ENCODE data around the gene ZNF837.
"Not testable (repeated sequence)": the region's sequence is repeated elsewhere in the genome, so short reads cannot be mapped to it uniquely, and the experiment has no call there.

Gene ZNF837

DNA sequence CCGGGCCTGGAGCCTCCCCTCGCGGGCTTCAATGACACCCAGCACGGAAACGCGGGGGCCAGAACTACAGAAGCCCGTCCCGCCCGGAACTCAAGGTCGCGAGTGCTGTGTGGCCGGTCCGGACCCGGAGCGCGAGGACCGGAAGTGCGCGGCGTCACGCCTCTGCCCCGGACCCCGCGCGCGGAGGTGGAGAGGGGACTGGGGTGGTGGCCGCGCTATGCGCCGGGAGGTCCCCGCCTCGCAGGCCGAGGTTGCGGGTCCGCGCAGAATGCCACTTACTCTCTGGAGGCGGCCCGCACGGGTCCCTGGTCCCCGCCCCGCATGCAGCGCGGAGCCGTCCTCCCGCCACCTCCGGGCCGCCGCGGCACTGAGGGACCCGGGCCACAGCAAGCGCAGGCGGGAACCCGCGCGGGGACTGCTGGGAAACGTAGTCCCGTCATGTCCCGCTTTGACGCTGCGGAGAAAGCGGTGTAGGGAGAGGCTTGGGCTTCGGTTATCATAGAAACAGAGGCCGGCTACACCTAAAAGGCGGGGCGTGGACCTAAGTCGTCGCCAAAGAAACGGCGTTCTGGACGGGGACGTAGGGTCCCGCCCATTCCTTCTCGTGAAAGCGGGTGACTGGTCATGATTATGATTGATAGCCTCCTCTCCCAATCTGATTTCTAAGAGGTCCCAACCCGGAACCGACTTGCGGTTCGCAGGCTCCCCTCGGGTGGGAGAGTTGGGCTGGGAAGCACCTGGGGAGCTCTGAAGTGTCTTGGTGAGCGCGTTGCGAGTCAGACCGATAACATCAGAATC lies at the start of gene ZNF837:
Gene ZNF837, minus strand, starts transcription at position 369 of the 798 bp plus-strand sequence. CDS start 11,698 bp downstream, outside the sequence.
- peak; percentile 96 for DNase-seq

DNA sequence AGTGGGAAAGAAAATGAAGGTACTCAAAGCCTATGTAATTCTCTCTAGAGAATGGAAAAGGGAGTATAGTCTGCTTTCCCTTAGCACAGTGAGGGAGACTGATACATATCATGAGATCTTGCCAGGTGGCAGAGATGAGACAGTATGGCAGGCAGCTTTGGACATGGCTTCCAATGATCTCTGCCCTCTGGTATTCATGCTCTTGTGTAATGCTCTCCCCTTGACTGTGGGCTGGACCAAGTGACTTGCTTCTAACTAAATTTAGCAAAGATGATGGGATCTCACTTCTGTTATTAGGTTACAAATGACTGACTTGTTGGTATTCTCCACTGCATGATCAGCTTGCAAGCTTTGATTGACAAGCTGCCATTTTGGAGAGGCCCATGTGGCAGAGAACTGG lies 48.9 kb upstream of the ZNF837 start:
- no peak for DNase-seq

DNA sequence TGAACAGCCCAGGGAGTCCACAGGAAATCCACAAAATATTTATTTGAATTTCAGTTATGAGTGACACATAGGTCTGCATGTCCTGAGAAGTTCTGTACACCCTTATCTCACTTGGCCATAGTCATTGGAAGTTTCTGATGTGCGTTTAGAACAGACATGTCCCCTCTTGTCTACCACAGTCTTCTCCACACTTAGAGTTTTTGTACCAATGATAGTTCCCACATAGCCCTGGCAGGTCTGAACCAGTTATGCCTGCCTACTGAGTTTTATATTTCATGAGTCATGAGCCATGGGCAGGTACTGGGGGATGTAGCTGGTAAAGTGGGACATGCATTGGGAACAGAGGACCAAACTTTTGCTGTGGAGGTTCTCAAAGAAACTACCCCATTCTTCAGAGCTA lies 47.8 kb upstream of the ZNF837 start:
- no peak for DNase-seq

DNA sequence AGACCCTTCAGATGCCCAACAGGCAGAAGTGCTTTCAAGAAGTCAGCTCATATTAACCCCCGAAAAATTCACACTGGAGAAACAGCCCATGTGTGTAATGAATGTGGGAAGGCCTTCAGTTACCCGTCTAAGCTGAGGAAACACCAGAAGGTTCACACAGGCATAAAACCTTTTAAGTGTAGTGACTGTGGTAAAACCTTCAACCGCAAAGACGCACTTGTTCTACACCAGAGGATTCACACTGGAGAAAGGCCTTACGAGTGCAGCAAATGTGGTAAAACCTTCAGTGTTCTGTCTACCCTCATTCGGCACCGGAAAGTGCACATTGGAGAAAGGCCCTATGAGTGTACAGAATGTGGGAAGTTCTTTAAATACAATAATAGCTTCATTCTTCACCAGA lies 36.2 kb upstream of the ZNF837 start:
- no peak for DNase-seq

DNA sequence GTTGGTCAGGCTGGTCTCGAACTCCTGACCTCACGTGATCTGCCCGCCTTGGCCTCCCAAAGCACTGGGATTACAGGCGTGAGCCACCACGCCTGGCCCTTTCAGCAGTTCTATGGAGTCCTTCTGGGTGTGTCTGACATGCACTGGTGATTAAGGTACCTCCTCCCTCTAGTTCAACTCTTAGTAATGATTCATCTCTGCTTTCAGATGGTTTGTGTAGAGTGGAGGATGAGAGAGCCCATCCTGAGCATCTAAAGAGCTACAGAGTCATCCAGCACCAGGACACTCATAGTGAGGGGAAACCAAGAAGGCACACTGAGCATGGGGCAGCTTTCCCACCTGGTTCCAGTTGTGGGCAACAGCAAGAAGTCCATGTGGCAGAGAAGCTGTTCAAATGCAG lies 35.8 kb upstream of the ZNF837 start:
- DNase-seq, result no peak

DNA sequence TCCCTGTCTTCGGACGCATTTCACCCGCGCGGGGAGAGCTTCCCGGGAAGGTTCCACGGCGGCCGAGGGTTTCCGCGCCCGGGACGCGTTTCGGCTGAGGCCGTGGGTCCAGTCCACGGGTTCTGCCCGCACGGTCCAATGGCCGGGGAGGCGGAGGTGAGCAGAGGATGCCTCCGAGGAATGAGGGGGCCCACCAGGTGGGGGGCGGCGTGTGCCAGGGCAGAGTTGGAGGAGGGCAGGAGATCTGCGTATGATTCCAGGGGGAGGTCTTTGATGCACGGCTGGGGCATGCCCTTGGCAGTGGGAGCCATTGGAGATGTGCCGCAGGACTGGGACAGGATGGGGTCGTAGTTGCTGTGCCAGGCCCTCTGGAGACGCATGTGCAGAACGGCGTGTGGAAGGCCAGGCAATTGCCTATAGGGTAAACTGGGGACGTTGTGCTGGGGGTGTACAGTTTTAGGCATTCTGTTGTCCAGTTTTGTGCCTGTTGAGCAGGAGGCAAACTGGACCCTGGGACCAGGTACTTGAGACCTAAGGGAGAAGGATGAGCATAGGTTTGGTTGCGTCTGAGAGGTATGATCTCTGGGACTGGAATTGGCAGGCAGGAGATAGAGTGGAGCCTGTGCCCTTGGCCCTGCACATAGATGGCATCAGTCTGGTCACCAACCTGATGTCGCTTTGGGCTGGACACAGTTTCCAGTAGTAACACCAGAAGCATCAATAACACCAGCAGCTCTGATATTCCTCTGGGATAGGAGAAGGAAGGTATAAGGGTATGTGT lies 28.4 kb upstream of the ZNF837 start:
- peak; percentile 46 for DNase-seq

DNA sequence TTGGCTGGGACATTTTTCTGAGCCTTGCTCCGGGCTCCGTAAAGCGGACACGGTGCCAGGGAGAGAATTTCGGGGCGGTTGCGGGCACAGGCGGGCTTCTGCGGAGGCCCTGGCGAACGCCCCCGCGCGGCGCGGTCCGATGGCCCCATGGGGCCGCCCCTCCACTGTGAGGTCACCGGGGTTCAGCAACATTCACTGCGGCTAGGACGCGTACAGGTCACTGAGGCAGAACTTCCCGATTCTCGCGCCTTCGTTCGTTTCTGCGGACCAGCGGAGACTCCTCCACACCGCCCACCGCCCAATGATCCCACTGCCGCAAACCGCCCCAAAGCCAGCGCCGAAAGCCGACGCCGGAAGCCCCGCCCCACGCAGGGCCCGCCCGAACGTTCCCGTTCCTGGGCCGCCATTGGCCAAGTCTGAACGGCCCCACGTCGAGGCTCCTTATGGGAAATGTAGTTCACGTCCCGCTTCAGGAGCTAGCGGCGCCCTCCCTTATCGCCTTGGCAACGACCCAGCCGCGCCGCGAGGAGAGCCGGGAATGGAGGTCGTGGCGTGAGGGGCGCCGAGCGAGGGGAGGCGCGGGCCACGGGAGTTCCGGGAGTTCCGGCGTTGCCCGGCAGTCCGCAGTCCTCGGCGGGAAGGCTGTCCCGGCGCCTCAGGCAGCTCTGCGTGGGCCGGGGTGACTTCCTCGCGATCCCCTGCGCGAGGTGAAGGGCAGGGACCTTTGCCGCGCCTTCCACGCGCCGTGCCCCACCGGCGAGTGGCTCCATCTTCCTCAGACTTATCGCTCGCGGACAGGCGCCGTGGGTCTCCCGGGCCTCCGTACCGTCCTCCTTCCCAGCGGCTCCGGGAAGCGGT lies 27.6 kb upstream of the ZNF837 start, which contains the start of gene ZNF584:
Gene ZNF584, plus strand, starts transcription at position 498 of the 858 bp plus-strand sequence. CDS start 499 bp downstream, outside the sequence.
- DNase-seq, result peak; percentile 86

DNA sequence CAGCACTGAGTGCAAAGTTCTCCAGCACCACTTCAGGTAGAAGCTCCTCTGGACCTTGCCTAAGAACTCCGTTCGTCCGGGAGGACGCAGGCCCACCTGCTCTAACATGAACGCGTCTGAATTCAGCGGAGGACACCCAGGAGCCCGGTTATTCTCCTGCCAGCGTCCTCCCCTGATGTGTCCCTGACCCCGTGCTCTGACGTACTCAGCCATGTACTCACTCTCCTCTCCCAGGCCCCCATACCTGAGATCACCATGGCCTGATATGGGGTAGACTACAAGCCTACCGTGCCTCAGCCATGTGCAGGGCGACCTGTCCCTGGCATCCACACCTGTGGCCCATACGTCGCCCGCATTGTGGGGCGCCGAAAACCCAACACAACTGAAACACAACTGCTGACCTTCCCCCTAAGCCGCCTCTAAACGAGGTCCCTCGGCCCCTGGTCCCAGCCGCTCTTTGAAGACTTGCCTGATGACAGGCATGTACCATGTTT lies 26.9 kb upstream of the ZNF837 start:
- DNase-seq, result no peak

DNA sequence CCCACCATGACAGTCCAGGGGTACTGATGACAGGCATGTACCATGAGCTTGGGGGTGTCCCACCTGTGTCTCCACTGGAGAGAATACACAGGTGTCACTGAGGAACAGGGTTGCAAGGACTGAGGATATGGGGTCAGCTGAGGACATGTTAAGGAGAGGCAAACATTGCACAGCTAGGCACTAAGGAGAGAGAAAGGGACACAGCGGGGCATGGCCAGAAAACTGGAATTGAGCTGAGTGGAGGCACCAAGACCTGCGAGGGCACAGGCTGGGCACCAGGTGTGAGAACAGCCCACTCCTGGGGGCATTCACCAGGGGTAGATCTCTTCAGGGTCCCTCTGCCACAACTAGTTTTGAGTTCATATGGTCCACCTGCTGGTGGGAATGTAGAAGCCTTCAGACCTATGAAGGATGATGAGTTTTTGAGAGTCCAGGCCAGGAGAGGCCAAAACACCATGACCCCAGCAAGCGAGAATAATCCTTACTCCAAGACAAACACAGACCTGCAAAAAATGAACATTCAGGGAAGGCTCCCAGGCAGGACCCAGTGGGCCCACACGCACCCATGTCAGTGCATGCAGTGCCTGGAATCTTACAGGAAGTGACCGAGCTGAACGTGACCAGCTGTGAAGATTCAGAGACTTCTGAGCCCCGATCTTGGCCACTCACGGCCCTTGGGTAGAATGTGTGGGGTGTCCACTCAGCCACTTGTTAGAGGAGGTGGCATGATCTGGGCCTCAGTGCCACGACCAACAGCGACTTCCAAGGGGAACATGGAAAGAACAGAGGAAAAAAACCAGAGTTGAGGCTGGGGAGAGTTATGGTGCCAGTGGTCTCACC lies 26.2 kb upstream of the ZNF837 start:
- DNase-seq, result no peak

DNA sequence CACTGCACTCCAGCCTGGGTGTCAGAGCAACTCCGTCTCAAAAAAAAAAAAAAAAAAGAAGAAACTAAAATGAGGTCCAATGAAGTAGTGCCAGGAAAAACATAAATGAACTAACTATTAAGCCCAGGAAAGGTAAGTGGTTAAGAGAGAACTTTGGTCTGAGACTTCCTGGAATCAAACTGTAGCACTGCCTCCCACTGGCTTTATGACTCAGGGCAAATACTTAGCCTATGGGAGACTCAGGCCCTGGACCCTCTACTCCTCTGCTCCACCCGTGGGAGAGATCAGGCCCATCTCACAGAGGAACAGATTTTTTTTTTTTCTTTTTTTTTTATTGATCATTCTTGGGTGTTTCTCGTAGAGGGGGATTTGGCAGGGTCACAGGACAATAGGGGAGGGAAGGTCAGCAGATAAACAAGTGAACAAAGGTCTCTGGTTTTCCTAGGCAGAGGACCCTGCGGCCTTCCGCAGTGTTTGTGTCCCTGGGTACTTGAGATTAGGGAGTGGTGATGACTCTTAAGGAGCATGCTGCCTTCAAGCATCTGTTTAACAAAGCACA lies 23.2 kb upstream of the ZNF837 start:
- DNase-seq, result not testable (repeated sequence)

DNA sequence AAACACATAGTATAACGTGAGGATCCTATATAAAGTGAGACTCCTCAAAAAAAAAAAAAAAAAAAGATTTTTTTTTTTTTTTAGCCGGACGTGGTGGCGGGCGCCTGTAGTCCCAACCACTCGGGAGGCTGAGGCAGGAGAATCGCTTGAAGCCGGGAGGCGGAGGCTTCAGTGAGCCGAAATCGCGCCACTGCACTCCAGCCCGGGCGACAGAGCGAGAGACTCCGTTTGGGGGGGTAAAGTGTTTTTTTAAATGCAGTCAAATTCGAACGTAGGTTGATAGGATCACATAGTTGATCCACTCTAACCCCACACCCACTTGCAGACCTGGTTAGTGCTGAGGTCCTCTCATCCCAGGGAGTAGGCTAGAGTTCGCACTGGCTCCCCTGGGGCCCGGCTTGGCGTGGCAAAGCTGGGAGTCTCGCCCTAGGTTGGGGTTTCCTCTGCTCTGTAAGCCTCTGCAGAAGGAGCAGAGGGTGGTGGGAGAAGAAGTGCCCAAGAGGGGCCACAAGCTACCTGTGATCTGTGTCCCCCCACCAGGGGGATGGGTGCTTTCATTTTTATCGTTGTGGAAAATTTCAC lies 21.1 kb upstream of the ZNF837 start:
- DNase-seq, result no peak

DNA sequence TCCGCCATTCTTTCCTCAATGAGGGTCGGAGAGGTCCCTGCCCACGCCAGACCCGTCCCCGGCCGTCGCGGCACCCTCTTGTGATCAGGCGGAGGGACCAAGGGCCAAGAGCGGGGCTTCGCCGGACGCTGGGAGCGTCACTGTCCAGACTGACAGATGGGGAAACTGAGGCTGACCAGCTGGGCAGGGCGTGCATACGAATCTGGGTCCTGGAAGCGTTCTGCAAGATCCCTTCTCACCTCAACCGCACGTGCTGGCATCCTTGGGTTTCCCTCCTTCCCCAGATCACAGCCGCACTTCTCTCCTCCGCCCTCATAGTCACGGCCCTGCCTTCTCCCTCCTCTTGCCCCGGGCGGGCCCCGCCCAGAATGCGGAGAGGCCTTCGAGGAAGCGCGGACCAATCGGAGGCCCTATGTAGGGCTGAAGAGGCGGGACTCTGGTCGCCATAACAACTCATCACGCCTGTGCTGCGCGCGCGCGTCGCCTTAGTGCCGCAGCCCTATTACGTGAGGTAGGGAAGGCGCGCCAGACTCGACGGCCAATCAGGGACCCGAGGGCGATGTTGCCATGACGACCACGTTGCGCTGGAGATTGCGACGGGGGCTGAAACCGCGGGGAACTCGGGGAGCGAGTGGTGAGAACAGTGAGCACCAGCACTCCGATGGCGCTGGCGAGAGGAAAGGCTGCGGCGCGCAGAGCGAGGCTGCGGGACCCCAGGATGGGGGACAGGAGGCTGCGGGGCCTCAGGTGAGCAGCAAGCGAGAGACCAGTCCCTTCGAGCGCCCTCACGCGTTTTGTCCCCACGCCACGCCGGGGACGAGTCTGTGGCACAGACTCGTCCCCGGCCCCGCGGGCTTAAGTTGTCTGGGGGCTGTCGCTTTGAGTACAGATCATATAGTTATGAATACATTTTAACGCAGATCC lies 20.3 kb upstream of the ZNF837 start:
- peak; percentile 97 for DNase-seq

DNA sequence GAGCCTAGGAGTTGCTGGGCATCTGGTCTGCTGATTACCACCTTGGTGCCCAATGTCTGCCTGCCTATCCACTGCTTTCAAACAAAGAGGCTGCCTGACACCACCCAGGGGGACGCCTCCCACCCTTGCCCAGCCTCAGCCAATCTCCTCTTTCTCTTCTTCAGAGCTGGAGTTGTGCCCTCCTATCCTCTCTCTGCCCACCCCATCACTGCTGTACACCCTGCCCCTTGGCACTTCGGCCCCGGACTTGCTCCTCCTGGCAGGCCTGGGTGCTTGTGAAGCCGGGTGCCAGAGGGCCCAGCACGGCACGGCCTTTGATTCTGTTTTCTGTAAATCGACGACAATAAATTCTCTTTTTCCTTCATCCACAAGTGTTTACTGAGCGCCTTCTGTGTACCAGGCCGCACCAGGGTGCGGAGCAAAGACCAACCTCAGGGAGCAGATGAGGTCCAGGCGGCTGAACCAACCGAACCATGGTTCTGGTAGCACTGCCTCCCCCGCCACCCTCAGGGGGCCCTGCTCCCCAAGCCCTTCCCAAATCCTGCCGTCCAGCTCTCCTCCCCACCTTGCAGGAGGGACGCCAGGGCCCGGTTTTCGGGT lies 19.6 kb upstream of the ZNF837 start:
- DNase-seq, result no peak

DNA sequence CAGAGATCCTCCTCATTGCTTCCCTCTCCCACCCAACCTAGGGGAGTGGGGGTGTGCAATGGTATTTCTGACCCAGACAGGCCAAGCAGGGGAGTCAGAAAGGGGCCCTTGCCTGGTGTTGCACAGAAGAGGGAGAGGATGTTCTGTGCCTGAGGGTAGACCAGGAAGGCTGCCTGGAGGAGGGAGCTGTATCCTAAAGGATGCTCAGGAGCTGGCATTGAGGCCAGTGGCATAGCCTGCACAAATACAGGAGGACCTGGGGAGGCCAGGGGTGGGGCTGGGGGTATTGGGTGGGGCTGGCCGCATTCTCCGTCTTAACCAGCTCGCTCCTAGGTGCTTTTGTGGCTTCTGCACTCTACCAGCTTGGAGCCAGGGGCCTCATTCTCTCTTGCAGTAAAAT lies 19.1 kb upstream of the ZNF837 start:
- no peak for DNase-seq

DNA sequence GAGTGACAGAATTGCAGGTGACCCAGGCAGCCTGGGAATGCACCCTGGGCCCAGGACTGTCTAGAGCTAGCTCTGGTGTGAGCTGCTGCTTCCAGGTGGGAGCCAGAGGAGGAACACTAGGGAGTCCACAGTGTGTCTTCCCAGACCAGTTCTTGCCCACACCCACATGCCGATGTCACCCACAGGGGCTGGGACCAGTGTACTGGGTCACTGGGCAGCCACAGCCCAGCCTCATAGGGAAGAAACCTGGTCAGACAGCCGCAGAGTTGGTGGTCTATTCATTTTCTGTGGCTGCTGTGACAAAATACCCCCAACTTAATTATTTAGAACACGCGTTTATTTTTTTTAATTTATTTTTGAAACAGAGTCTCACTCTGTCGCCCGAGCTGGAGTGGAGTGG lies 17.7 kb upstream of the ZNF837 start:
- no peak for DNase-seq

DNA sequence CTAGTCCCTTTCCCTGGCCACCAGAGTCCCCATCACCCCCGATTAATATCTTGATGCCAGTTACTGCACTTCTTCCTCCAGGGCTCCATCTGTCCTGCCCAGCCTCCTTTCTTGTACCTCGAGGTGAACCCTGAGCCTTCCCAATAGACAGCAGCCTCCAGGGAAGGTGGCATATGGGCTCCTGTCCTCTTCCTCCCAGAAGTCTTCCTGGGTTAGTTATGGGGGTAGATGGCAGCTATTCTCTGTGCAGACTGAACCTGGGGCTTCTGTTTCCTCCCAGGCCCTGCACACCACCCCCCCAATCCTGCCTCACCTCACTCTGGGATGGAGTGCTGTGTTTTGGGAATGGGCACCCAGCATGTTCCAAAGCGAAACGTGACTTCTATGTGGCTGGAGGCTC lies 17.3 kb upstream of the ZNF837 start:
- no peak for DNase-seq

DNA sequence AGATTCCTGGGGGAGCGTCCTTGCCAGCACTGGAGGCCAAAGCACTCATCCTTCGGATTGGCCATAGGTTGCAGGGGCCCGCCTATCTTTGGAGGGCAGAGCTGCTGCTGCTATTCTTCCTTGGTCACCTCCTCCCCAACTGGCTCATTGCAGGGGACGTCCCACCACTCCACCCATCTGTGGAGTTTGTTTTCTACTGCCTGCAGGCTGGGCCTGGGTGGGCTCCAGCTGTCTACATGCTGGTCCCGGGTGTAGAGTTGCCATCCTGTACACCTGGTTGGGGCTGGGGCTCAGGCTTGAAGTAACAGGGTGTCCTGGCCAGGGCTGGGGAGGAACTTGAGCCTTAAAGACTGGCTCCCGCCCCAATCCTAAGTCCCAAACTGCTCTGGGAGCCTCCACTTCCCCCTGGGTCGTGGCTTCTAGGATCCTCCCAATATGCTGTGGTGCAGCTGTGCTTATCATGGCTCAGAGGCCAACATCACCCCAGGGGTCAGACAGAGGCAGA lies 16.8 kb upstream of the ZNF837 start:
- DNase-seq, result no peak

DNA sequence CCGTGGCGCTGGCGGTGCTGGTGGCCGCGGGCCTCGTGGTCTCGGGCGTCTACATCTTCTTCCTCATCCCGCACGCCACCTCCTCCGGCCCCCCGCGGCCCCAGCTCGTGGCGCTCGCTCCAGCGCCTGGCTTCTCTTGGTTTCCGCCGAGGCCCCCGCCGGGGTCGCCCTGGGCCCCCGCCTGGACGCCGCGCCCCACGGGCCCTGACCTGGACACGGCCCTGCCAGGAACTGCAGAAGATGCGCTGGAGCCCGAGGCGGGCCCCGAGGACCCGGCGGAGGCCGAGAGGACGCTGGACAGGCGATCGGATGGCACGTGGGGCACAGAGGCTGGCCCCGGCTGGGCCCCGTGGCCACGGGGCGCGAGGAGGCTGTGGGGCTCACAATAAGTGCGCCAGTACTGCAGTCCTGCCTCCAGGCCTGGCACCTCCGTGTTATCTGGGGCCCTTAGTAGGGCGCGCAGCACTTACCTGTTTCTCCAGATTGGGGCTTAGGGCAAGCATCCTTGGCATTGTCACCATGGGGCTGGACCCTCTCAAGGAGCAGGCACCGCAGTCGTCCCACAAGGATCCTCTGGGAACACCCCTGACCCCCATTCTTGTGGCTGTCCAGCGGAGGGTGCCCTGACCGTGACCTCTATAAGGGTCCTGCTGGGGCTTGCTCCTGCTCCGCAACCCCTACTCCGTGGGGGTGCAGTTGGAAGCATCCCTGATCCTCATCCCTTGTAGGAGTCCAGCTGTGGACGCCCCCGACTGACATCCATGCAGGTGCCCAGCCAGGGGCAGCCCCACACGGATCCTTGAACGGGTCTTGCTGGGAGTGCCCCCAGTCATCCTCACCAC lies 16.1 kb upstream of the ZNF837 start:
- DNase-seq, result no peak
